ENCODE measurements around the gene SCIN. TPM values are rescaled to one million over a fixed set of nuclear protein-coding genes. Genes with fewer than 3 reads are reported as not detected.

SCIN gene
- total RNA-seq, 1 experiment from 2014 or later: 0.22 TPM

DNA sequence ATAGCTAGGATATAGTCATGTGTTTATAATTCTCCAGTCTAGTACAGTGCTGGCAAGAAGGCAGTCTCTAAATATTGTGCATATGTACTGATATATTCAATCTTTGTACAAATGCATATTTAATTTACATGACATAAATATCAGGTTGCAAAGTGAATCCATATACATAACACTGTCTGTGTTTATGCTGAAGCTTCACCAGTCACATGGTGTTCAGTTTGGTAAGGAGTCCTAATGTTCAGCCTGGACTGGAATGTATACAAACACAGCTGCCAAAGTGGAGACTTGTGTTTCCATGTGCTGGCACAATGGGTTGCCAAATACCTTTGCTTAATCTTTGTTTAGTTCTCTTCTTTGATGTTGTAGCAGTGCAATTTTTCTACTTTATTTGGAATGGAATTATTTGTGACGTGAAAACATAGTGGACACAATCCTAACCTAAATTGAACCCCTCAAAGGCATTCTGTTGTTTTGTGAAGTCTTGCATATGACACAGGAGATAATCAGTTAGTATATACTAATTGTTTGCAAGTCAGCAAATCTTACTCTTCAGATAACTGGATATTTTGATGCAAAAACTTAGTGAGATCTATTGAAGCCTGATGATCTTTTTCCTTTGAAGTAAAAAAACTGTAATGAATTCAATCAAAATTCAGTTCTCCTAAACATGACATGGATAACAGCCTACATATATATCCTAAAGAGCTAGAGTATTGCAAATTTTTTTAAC lies 99.6 kb downstream of the SCIN start (continued):
- TF ChIP-seq REST (IDR thresholded peaks at IDR 0.05; ENCODE audit: low read depth) (no peak), SIN3A (IDR thresholded peaks at IDR 0.05; ENCODE audit: low read depth) (no peak), RAD21 (IDR thresholded peaks at IDR 0.05; ENCODE audit: low read depth) (no peak), TCF7L2 (IDR thresholded peaks at IDR 0.05; ENCODE audit: borderline replicate concordance, extremely low read depth, insufficient read depth, insufficient read length) (no peak)
- TF ChIP-seq, protein P1, sequence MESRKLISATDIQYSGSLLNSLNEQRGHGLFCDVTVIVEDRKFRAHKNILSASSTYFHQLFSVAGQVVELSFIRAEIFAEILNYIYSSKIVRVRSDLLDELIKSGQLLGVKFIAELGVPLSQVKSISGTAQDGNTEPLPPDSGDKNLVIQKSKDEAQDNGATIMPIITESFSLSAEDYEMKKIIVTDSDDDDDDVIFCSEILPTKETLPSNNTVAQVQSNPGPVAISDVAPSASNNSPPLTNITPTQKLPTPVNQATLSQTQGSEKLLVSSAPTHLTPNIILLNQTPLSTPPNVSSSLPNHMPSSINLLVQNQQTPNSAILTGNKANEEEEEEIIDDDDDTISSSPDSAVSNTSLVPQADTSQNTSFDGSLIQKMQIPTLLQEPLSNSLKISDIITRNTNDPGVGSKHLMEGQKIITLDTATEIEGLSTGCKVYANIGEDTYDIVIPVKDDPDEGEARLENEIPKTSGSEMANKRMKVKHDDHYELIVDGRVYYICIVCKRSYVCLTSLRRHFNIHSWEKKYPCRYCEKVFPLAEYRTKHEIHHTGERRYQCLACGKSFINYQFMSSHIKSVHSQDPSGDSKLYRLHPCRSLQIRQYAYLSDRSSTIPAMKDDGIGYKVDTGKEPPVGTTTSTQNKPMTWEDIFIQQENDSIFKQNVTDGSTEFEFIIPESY (IDR thresholded peaks at IDR 0.05; ENCODE audit: extremely low read depth, insufficient replicate concordance, low read length): no peak

Data from HCT116 (cell line).